WTC11 (cell line): ENCODE measurements around the gene ADAM12. TPM values are rescaled to one million over a fixed set of nuclear protein-coding genes. Genes with fewer than 3 reads are reported as not detected.

Source experiments
- ATAC-seq: fragments of 200-7000 bp; cut with Tn5 transposase; 2 replicates; pipeline ENCODE4 v1.10.0; 2021; ENCODE audit warnings: mild to moderate bottlenecking, moderate library complexity
- CTCF ChIA-PET: fragments of 300-600 bp; sonication (Branson Sonifier 250); formaldehyde crosslinking; loops from one replicate; lab custom pipeline; 2021; ENCODE audit warnings: antibody characterized with exemption; lab: Charles Lee
- POLR2A ChIA-PET: fragments of 350-600 bp; sonication (Branson Sonifier 250); formaldehyde crosslinking; loops from one replicate; lab custom pipeline; 2021; ENCODE audit warnings: antibody characterized with exemption; lab: Charles Lee
- DNase-seq: peaks from one replicate; pipeline ENCODE4 v3.0.0; 2021; ENCODE audit warnings: low spot score
- H3K27ac Mint-ChIP-seq: 2 replicates; pipeline ENCODE4 v1.8.0; 2021; ENCODE audit warnings: mixed read lengths
- H3K27me3 Mint-ChIP-seq: 2 replicates; pipeline ENCODE4 v1.8.0; 2021; ENCODE audit warnings: low read depth, mild to moderate bottlenecking, moderate library complexity, mixed read lengths
- H3K36me3 Mint-ChIP-seq: 2 replicates; pipeline ENCODE4 v1.8.0; 2021; ENCODE audit warnings: mixed read lengths
- H3K4me1 Mint-ChIP-seq: 2 replicates; pipeline ENCODE4 v1.8.0; 2022; ENCODE audit warnings: mixed read lengths
- H3K4me3 Mint-ChIP-seq: 2 replicates; pipeline ENCODE4 v1.8.0; 2021; ENCODE audit warnings: mild to moderate bottlenecking, moderate library complexity, mixed read lengths
- H3K9me3 Mint-ChIP-seq: 2 replicates; pipeline ENCODE4 v1.8.0; 2021; ENCODE audit warnings: mixed read lengths
- CREB1 ChIP-seq: sonication (generic); formaldehyde crosslinking; IDR thresholded peaks from 2 replicates; pipeline ENCODE4 v1.8.0; 2023; ENCODE audit warnings: mild to moderate bottlenecking, missing genetic modification reagents
- FOXP1 ChIP-seq: sonication (generic); formaldehyde crosslinking; IDR thresholded peaks from 2 replicates; pipeline ENCODE4 v1.8.0; 2022; ENCODE audit warnings: missing genetic modification reagents, mild to moderate bottlenecking, moderate library complexity, borderline replicate concordance
- FOXP4 ChIP-seq: sonication (generic); formaldehyde crosslinking; IDR thresholded peaks from 2 replicates; pipeline ENCODE4 v1.8.0; 2022; ENCODE audit warnings: mild to moderate bottlenecking, missing genetic modification reagents
- HMGA2 ChIP-seq: fragments of 250-450 bp; sonication (Bioruptor Pico); IDR thresholded peaks from 2 replicates; pipeline ENCODE4 v1.4.0; 2021; ENCODE audit warnings: mild to moderate bottlenecking, moderate library complexity
- HMGXB4 ChIP-seq: sonication (generic); formaldehyde crosslinking; IDR thresholded peaks from 2 replicates; pipeline ENCODE4 v1.8.1; 2023; ENCODE audit warnings: mild to moderate bottlenecking, moderate library complexity, missing genetic modification reagents
- IRF1 ChIP-seq: sonication (generic); formaldehyde crosslinking; IDR thresholded peaks from 2 replicates; pipeline ENCODE4 v1.8.0; 2023; ENCODE audit warnings: missing genetic modification reagents
- JAZF1 ChIP-seq: fragments of 250-450 bp; sonication (Bioruptor Pico); IDR thresholded peaks from 2 replicates; pipeline ENCODE4 v1.9.0; 2021; ENCODE audit warnings: moderate library complexity, mild to moderate bottlenecking, inconsistent platforms
- KAT7 ChIP-seq: sonication (generic); formaldehyde crosslinking; IDR thresholded peaks from 2 replicates; pipeline ENCODE4 v1.8.1; 2023; ENCODE audit warnings: missing genetic modification reagents, mild to moderate bottlenecking, borderline replicate concordance
- NFE2L1 ChIP-seq: sonication (generic); formaldehyde crosslinking; IDR thresholded peaks from 2 replicates; pipeline ENCODE4 v1.8.1; 2023; ENCODE audit warnings: missing genetic modification reagents
- RORB ChIP-seq: fragments of 250-450 bp; sonication (Bioruptor Pico); IDR thresholded peaks from 2 replicates; pipeline ENCODE4 v1.9.0; 2021; ENCODE audit warnings: mild to moderate bottlenecking
- SP1 ChIP-seq: sonication (generic); formaldehyde crosslinking; conservative IDR thresholded peaks from 2 replicates; pipeline ENCODE4 v1.8.1; 2022; ENCODE audit warnings: missing genetic modification reagents
- TEAD1 ChIP-seq: sonication (generic); formaldehyde crosslinking; IDR thresholded peaks from 2 replicates; pipeline ENCODE4 v1.8.0; 2022; ENCODE audit warnings: mild to moderate bottlenecking, missing genetic modification reagents
- USF1 ChIP-seq: sonication (generic); formaldehyde crosslinking; IDR thresholded peaks from 2 replicates; pipeline ENCODE4 v1.8.0; 2022; ENCODE audit warnings: mild to moderate bottlenecking, missing genetic modification reagents
- ZBTB21 ChIP-seq: sonication (generic); formaldehyde crosslinking; IDR thresholded peaks from 2 replicates; pipeline ENCODE4 v1.8.1; 2023; ENCODE audit warnings: mild to moderate bottlenecking, missing genetic modification reagents, borderline replicate concordance
- ZBTB43 ChIP-seq: sonication (generic); formaldehyde crosslinking; IDR thresholded peaks from 2 replicates; pipeline ENCODE4 v1.8.1; 2023; ENCODE audit warnings: mild to moderate bottlenecking, missing genetic modification reagents
- ZMAT4 ChIP-seq: fragments of 250-450 bp; sonication (Bioruptor Pico); IDR thresholded peaks from 2 replicates; pipeline ENCODE4 v1.9.0; 2021; ENCODE audit warnings: mild to moderate bottlenecking
- ZNF138 ChIP-seq: sonication (generic); formaldehyde crosslinking; conservative IDR thresholded peaks from 2 replicates; pipeline ENCODE4 v1.8.1; 2022; ENCODE audit warnings: mild to moderate bottlenecking, moderate library complexity, missing genetic modification reagents
- ZNF219 ChIP-seq: sonication (generic); formaldehyde crosslinking; IDR thresholded peaks from 2 replicates; pipeline ENCODE4 v1.8.0; 2023; ENCODE audit warnings: missing genetic modification reagents, mild to moderate bottlenecking, borderline replicate concordance
- ZNF281 ChIP-seq: sonication (generic); formaldehyde crosslinking; IDR thresholded peaks from 2 replicates; pipeline ENCODE4 v1.8.0; 2023; ENCODE audit warnings: mild to moderate bottlenecking, missing genetic modification reagents
- ZNF532 ChIP-seq: fragments of 250-450 bp; sonication (Bioruptor Pico); IDR thresholded peaks from 2 replicates; pipeline ENCODE4 v1.9.0; 2021; ENCODE audit warnings: mild to moderate bottlenecking, borderline replicate concordance
- total RNA-seq: library from RNA; stranded (reverse); gene quantifications from 3 replicates; pipeline ENCODE4 v1.2.3, GENCODE V29; 2021

ADAM12 gene
- total RNA-seq, 1 experiment from 2014 or later = 0.22 TPM

GRCh38 chr10:126214021-126214420 is 174.3 kb downstream of the ADAM12 start:
- Mint-ChIP-seq H3K27me3 (no peaks in the 10 kb centered on the region), H3K4me1 (peaks cover 15% of the 10 kb centered on the region), H3K27ac (no peak overlapping the region), H3K4me3 (no peak overlapping the region), H3K36me3 (no peaks in the 10 kb centered on the region), H3K9me3 (peaks cover 3% of the 10 kb centered on the region)
- DNase-seq (no peak), ATAC-seq (no peak)
- ChIA-PET POLR2A (no interaction called here), CTCF (no interaction called here)
- TF ChIP-seq KAT7 (CRISPR knock-in tag) = no peak
- TF ChIP-seq FOXP4 = no peak
- TF ChIP-seq HMGXB4 = no peak
- TF ChIP-seq JAZF1 (CRISPR knock-in tag) = no peak
- no peak for TF ChIP-seq HMGA2 (CRISPR knock-in tag)
- no peak for TF ChIP-seq SP1 (CRISPR knock-in tag)
- TF ChIP-seq ZBTB21 (CRISPR knock-in tag) = no peak
- no peak for TF ChIP-seq RORB (CRISPR knock-in tag)
- TF ChIP-seq ZMAT4 (CRISPR knock-in tag) = no peak
- no peak for TF ChIP-seq FOXP1
- no peak for TF ChIP-seq ZBTB43 (CRISPR knock-in tag)
- no peak for TF ChIP-seq CREB1 (CRISPR knock-in tag)
- TF ChIP-seq ZNF138 (CRISPR knock-in tag) = no peak
- no peak for TF ChIP-seq USF1 (CRISPR knock-in tag)
- no peak for TF ChIP-seq ZNF219 (CRISPR knock-in tag)
- TF ChIP-seq ZNF281 = no peak
- TF ChIP-seq TEAD1 (CRISPR knock-in tag) = no peak
- no peak for TF ChIP-seq IRF1 (CRISPR knock-in tag)
- TF ChIP-seq NFE2L1 (CRISPR knock-in tag) = no peak
- no peak for TF ChIP-seq ZNF532
